Measurements from ENCODE around the gene TMCC1. TPM values are rescaled to one million over a fixed set of nuclear protein-coding genes. Genes with fewer than 3 reads are reported as not detected.

The TMCC1 gene
- total and polyA plus RNA-seq, 10 of the 15 experiments (the other 5 are each of a cell fraction or from before 2014, with no cell fraction given), result 2.3 to 21.1 (median 8.4) TPM

DNA sequence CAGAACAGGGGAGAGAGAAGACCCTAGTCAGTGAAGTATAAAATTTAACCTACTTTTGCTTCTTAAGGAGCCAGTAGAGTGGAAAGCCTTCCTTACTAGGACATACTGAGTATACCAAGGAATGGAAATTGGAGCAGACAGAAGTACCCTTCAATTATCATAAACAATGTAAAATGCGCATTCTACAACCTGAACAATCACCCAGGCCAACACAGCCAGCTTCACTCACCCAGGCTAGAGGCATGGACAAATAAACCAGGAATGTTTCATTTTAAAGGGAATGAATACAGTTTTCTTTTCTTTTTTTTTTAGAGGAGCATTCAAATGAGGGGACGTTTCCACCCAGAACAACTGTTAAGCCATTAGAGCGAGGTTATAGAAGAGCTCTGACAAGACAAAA is 245.1 kb downstream of the TMCC1 start:
- POLR2A ChIA-PET, result no interaction called here
- 79% methylated on average over 3 of the region's 3 CpGs for WGBS (ENCODE audit: insufficient coverage, insufficient replicate concordance, low lambda C conversion rate, missing lambda C conversion rate)
- FAIRE-seq, result no peak

More for the DNA sequence above, 245.1 kb downstream of the TMCC1 start:
- H3K4me1 ChIP-seq (ENCODE audit: control insufficient read depth, insufficient read depth, low read length), result no peaks in the 10 kb centered on the region
- RAD21 ChIA-PET (ENCODE audit: unreplicated experiment), result interaction anchor here (1.6 to 2.2 kb wide), 4 partner anchors 10 to 285 kb away, joined by 3 to 18 read pairs (median 6); no protein-coding TSS in a partner anchor
- no peaks in the 10 kb centered on the region for H3K79me2 ChIP-seq (ENCODE audit: control insufficient read depth, insufficient read depth, low read length)
- no peaks in the 10 kb centered on the region for H3K27me3 ChIP-seq (replicated peaks in 1 of 2; ENCODE audit: control insufficient read depth in 2 of 2, insufficient read depth in 2 of 2, low read length in 1 of 2)
- no peak for TF ChIP-seq SREBF1 (IDR thresholded peaks at IDR 0.05; ENCODE audit: low read length)
- TF ChIP-seq, protein P1, sequence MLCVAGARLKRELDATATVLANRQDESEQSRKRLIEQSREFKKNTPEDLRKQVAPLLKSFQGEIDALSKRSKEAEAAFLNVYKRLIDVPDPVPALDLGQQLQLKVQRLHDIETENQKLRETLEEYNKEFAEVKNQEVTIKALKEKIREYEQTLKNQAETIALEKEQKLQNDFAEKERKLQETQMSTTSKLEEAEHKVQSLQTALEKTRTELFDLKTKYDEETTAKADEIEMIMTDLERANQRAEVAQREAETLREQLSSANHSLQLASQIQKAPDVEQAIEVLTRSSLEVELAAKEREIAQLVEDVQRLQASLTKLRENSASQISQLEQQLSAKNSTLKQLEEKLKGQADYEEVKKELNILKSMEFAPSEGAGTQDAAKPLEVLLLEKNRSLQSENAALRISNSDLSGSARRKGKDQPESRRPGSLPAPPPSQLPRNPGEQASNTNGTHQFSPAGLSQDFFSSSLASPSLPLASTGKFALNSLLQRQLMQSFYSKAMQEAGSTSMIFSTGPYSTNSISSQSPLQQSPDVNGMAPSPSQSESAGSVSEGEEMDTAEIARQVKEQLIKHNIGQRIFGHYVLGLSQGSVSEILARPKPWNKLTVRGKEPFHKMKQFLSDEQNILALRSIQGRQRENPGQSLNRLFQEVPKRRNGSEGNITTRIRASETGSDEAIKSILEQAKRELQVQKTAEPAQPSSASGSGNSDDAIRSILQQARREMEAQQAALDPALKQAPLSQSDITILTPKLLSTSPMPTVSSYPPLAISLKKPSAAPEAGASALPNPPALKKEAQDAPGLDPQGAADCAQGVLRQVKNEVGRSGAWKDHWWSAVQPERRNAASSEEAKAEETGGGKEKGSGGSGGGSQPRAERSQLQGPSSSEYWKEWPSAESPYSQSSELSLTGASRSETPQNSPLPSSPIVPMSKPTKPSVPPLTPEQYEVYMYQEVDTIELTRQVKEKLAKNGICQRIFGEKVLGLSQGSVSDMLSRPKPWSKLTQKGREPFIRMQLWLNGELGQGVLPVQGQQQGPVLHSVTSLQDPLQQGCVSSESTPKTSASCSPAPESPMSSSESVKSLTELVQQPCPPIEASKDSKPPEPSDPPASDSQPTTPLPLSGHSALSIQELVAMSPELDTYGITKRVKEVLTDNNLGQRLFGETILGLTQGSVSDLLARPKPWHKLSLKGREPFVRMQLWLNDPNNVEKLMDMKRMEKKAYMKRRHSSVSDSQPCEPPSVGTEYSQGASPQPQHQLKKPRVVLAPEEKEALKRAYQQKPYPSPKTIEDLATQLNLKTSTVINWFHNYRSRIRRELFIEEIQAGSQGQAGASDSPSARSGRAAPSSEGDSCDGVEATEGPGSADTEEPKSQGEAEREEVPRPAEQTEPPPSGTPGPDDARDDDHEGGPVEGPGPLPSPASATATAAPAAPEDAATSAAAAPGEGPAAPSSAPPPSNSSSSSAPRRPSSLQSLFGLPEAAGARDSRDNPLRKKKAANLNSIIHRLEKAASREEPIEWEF (IDR thresholded peaks at IDR 0.05; ENCODE audit: insufficient replicate concordance, low read depth, low read length), result no peak
- no peak for TF ChIP-seq IRF4 (IDR thresholded peaks at IDR 0.05; ENCODE audit: low read depth, low read length)
- TF ChIP-seq MXI1 (IDR thresholded peaks at IDR 0.05; ENCODE audit: low read depth, low read length), result no peak
- no peak for TF ChIP-seq RCOR1 (conservative IDR thresholded peaks at IDR 0.05; ENCODE audit: low read depth, low read length)
- H2AFZ ChIP-seq (ENCODE audit: control insufficient read depth, low read depth, low read length), result no peak overlapping the region
- H3K9me3 ChIP-seq (replicated peaks; ENCODE audit: control insufficient read depth, insufficient read depth, low read length), result no peaks in the 10 kb centered on the region
- ATAC-seq, result no peak
- BruUV-seq (replicated peaks), result no TSS peak
- intact Hi-C loops (cut with micrococcal nuclease; ENCODE audit: unreplicated experiment), result no loop called here
- H4K20me1 ChIP-seq (ENCODE audit: control insufficient read depth, insufficient read depth), result no peaks in the 10 kb centered on the region
- in situ Hi-C loops (cut with MboI), result no loop called here
- no peak overlapping the region for H3K9ac ChIP-seq (ENCODE audit: control insufficient read depth, insufficient read depth, low read length)
- no peak overlapping the region for H3K4me2 ChIP-seq (ENCODE audit: control insufficient read depth, insufficient read depth)
- SMC1A ChIA-PET (ENCODE audit: uncharacterized antibody, unreplicated experiment), result interaction anchor here (0.5 to 5.1 kb wide), 6 partner anchors 16 to 180 kb away, joined by 3 to 83 read pairs (median 8); no protein-coding TSS in a partner anchor
- DNase-seq (ENCODE audit: low read depth, low spot score), result no peak
- CTCF ChIA-PET, result interaction anchor here (1.1 to 5.5 kb wide), 10 partner anchors 10 to 285 kb away, joined by 3 to 151 read pairs (median 4); no protein-coding TSS in a partner anchor
- H3K4me3 ChIP-seq, result no peak overlapping the region
- H3K27ac ChIP-seq (ENCODE audit: control insufficient read depth, insufficient read depth), result no peak overlapping the region
- no peaks in the 10 kb centered on the region for H3K36me3 ChIP-seq (ENCODE audit: control insufficient read depth in 2 of 2, insufficient read depth in 2 of 2, low read length in 1 of 2)

Measured in GM12878 (cell line).